Tibial nerve (tissue), 4 donors: ENCODE results near the gene CTLA4.

Experiments used
- EP300 ChIP-seq, 2 donors: sonication (generic); formaldehyde crosslinking; IDR thresholded peaks; one replicate each; pipeline ENCODE4 v1.6.1; 2017; ENCODE audit warnings: antibody characterized with exemption in 2 of 2, mild to moderate bottlenecking in 1 of 2
- POLR2A ChIP-seq, 2 donors: fragments of 450-650 bp; IDR thresholded peaks; one replicate each; pipeline ENCODE4 v1.6.1; 2017; ENCODE audit warnings: antibody characterized with exemption in 2 of 2, mild to moderate bottlenecking in 2 of 2, moderate library complexity in 2 of 2
- TF ChIP-seq, protein P1 (sequence below), 5 experiments: fragments of 200-600 bp in 3 of 5; fragments of 450-650 bp in 2 of 5; sonication (generic) in 3 of 5; IDR thresholded peaks; one replicate each; pipeline ENCODE4 v1.5.1; 2016 to 2019; ENCODE audit warnings: antibody characterized with exemption in 5 of 5, mild to moderate bottlenecking in 3 of 5, moderate library complexity in 2 of 5

DNA sequence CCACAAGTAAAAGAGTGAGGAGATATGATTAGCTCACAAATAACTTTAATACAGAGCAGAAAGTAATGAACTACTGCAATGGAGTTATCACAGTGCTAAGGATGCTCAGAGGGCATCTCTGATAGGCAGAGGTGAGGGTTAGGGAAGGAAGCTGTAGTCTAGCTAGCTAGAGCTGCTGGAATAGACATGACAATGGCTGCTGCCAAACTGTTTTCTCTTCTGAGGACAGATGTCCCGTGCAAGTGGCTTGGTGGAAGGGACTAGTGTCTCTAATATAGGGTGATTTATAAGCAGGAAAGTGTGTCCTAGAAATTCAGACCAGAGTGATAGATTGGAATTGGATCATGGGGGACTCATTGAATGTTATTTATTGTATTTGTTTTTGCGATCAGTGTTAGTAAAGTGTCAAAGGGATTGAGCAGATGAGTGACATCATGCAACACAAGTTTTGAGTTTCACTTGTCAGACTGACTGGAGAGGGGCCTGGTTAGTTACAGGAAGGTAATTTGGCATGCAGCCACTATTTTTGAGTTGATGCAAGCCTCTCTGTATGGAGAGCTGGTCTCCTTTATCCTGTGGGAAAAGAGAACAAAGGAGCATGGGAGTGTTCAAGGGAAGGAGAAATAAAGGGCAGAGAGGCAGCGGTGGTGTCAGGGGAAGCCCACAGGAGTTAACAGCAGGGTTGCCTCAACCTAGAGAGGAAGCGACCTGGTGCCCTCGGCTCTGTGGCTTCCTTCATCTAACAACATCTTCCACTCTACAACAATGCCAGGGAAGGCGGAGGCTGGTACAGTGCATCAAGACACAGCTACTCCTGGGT is 1.9 kb downstream of the CTLA4 start:
- TF ChIP-seq, protein P1, sequence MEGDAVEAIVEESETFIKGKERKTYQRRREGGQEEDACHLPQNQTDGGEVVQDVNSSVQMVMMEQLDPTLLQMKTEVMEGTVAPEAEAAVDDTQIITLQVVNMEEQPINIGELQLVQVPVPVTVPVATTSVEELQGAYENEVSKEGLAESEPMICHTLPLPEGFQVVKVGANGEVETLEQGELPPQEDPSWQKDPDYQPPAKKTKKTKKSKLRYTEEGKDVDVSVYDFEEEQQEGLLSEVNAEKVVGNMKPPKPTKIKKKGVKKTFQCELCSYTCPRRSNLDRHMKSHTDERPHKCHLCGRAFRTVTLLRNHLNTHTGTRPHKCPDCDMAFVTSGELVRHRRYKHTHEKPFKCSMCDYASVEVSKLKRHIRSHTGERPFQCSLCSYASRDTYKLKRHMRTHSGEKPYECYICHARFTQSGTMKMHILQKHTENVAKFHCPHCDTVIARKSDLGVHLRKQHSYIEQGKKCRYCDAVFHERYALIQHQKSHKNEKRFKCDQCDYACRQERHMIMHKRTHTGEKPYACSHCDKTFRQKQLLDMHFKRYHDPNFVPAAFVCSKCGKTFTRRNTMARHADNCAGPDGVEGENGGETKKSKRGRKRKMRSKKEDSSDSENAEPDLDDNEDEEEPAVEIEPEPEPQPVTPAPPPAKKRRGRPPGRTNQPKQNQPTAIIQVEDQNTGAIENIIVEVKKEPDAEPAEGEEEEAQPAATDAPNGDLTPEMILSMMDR (IDR thresholded peaks at IDR 0.05) = no peak
- TF ChIP-seq POLR2A (IDR thresholded peaks at IDR 0.05) (no peak), EP300 (IDR thresholded peaks at IDR 0.05) (no peak)
